Measurements from ENCODE around the gene KRTAP10-9.

DNA sequence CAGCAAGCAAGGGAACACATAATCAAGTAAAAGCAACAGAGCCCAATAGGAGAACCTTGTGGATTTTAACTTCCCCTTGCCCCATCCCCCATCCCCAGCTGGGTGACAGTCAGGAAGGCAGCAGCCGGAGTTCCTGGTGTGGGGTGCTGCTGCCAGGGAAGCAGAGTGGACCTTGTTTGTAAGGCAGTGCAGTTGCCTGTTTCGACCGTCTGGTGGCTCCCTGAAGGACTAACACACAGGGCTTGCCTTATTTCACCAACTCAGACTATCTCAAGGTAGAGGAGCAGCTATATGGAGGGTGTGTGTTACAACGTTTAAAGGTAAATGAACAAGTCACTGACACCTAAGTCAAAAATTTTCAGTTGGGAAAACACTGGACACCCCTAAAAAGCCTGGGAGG lies 8.4 kb upstream of the KRTAP10-9 start:
- TF ChIP-seq GATA2 (IDR thresholded peaks at IDR 0.05; ENCODE audit: low read depth, low read length) (no peak), GATA3 (IDR thresholded peaks at IDR 0.05; ENCODE audit: low read depth, low read length) (no peak)

Measured in SH-SY5Y (cell line).